ENCODE data around the gene LPP.

DNA sequence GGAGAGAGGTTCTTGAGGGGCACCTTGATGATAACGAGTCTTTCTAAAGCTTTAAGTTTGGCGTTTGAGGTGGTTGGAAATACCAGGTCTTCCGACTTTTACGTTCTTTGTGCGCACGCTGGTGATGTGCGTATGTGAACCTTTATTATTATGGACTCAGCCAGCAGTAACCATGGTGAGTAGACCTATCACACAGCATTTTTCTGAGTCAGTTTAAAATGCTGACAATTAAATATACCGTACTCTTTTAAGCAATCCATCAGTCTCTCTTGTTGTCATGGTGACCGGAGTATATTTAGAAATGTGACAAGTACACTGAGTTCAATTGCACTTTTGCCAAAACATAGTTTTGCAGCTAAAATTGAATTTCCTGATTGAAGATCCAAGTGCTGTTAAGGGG lies 172.2 kb downstream of the LPP start:
- TF ChIP-seq, protein P1, sequence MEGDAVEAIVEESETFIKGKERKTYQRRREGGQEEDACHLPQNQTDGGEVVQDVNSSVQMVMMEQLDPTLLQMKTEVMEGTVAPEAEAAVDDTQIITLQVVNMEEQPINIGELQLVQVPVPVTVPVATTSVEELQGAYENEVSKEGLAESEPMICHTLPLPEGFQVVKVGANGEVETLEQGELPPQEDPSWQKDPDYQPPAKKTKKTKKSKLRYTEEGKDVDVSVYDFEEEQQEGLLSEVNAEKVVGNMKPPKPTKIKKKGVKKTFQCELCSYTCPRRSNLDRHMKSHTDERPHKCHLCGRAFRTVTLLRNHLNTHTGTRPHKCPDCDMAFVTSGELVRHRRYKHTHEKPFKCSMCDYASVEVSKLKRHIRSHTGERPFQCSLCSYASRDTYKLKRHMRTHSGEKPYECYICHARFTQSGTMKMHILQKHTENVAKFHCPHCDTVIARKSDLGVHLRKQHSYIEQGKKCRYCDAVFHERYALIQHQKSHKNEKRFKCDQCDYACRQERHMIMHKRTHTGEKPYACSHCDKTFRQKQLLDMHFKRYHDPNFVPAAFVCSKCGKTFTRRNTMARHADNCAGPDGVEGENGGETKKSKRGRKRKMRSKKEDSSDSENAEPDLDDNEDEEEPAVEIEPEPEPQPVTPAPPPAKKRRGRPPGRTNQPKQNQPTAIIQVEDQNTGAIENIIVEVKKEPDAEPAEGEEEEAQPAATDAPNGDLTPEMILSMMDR (IDR thresholded peaks at IDR 0.05 in 2 of 3, conservative IDR thresholded peaks at IDR 0.05 in 1 of 3; ENCODE audit: insufficient read depth in 2 of 3, low read depth in 1 of 3, low read length in 3 of 3) = no peak
- no peak for TF ChIP-seq RCOR1 (IDR thresholded peaks at IDR 0.05; ENCODE audit: borderline replicate concordance in 1 of 2, low read depth in 2 of 2, low read length in 2 of 2)
- TF ChIP-seq SP1 (CRISPR knock-in tag; IDR thresholded peaks at IDR 0.05) = no peak
- TF ChIP-seq POLR2A (conservative IDR thresholded peaks at IDR 0.05) = no peak
- no peak for TF ChIP-seq KAT7 (CRISPR knock-in tag; IDR thresholded peaks at IDR 0.05; ENCODE audit: borderline replicate concordance)
- no peak for TF ChIP-seq MCM3 (IDR thresholded peaks at IDR 0.05)
- TF ChIP-seq EZH2 (IDR thresholded peaks at IDR 0.05; ENCODE audit: borderline replicate concordance, low read depth, low read length) = no peak

All from K562 (cell line).